GM23248 (cell line): ENCODE results near the gene CTSV.
"Not testable (repeated sequence)": the region's sequence is repeated elsewhere in the genome, so short reads cannot be mapped to it uniquely, and the experiment has no call there.

Source experiments
- EZH2 ChIP-seq: fragments of 200-600 bp; sonication (generic); IDR thresholded peaks from 2 replicates; pipeline ENCODE4 v1.6.1; 2018; ENCODE audit warnings: antibody characterized with exemption, mild to moderate bottlenecking; ENCODE audit not compliant: insufficient read depth, poor library complexity, severe bottlenecking
- EZH2phosphoT487 ChIP-seq: fragments of 200-600 bp; sonication (generic); IDR thresholded peaks from 2 replicates; pipeline ENCODE4 v1.6.1; 2018; ENCODE audit warnings: antibody characterized with exemption, moderate library complexity, mild to moderate bottlenecking, low read depth; ENCODE audit not compliant: insufficient read depth

GRCh38 chr9:96997009-96997701, 41.8 kb downstream of the CTSV start:
- not testable (repeated sequence) for TF ChIP-seq EZH2, EZH2phosphoT487
